ENCODE measurements around the gene CDC26.

- no peak for TF ChIP-seq EZH2phosphoT487 (IDR thresholded peaks at IDR 0.05; ENCODE audit: borderline replicate concordance, low read depth, low read length)
- no peak for TF ChIP-seq CTCF (conservative IDR thresholded peaks at IDR 0.05; ENCODE audit: low read length)
These were observed 43.7 kb upstream of the CDC26 start for GRCh38 chr9:113319054-113319453.

Data from OCI-LY7 (cell line).